ENCODE results near the gene CBX2. TPM values are rescaled to one million over a fixed set of nuclear protein-coding genes. Genes with fewer than 3 reads are reported as not detected.

Gene CBX2
- total RNA-seq, 1 experiment from 2014 or later, result 28.3 TPM

- H2AFZ ChIP-seq (ENCODE audit: low read depth, low read length, poor library complexity, severe bottlenecking), result no peak overlapping the region
- H4K20me1 ChIP-seq (ENCODE audit: insufficient read depth), result no peaks in the 10 kb centered on the region
- no peak for DNase-seq (ENCODE audit: low read depth, low spot score)
- H3K27ac ChIP-seq (ENCODE audit: low read depth, low read length), result no peak overlapping the region
- H3K9me2 ChIP-seq (ENCODE audit: insufficient read depth), result no peaks in the 10 kb centered on the region
- TF ChIP-seq EGR1 (IDR thresholded peaks at IDR 0.05; ENCODE audit: low read depth) (no peak), POLR2AphosphoS5 (IDR thresholded peaks at IDR 0.05; ENCODE audit: low read depth, low read length) (no peak), RAD21 (IDR thresholded peaks at IDR 0.05; ENCODE audit: low read depth) (no peak), CTCF (IDR thresholded peaks at IDR 0.05 in 2 of 3, conservative IDR thresholded peaks at IDR 0.05 in 1 of 3; ENCODE audit: borderline replicate concordance in 1 of 3, insufficient read depth in 1 of 3, low read depth in 2 of 3, low read length in 2 of 3) (no peak), ZNF274 (IDR thresholded peaks at IDR 0.05; ENCODE audit: low read depth, low read length) (no peak), TCF7L2 (IDR thresholded peaks at IDR 0.05; ENCODE audit: borderline replicate concordance, extremely low read depth, insufficient read depth, insufficient read length) (no peak), CBX3 (IDR thresholded peaks at IDR 0.05; ENCODE audit: low read depth) (no peak)
- peaks cover under 1 to 13% of the 10 kb centered on the region in 2 experiments; a peak in 3 of 4 replicates for H3K4me1 ChIP-seq (ENCODE audit: control insufficient read depth in 1 of 2, insufficient read depth in 2 of 2, low read length in 2 of 2)
- ATAC-seq, result no peak
- ChIA-PET RAD21 (ENCODE audit: low non-redundant PET in 1 of 2, low total read pairs in 2 of 2, uncharacterized antibody in 2 of 2, unreplicated experiment in 2 of 2) (no interaction called here), POLR2A (no interaction called here), CTCF (no interaction called here)
- H3K36me3 ChIP-seq (ENCODE audit: control insufficient read depth in 1 of 2, insufficient read depth in 2 of 2, low read length in 2 of 2), result peaks cover 18 to 22% of the 10 kb centered on the region in 2 experiments; a peak in 3 of 4 replicates
- H3K9ac ChIP-seq (ENCODE audit: low read length), result no peak overlapping the region
- intact Hi-C loops (cut with micrococcal nuclease), result loop anchor here (5.0 kb wide), 1 partner anchor 188 kb away; no protein-coding TSS in a partner anchor
- BruUV-seq (replicated peaks), result no TSS peak
- peaks cover 5% of the 10 kb centered on the region; the same call in 1 of the 2 replicates for H3K79me2 ChIP-seq (ENCODE audit: insufficient read depth, low read length)
- H3K4me2 ChIP-seq (ENCODE audit: low read length), result no peak overlapping the region
- H3K9me3 ChIP-seq (ENCODE audit: control insufficient read depth in 1 of 2, insufficient read depth in 1 of 2, low read depth in 1 of 2, low read length in 2 of 2), result no peaks in the 10 kb centered on the region
- H3K4me3 ChIP-seq (replicated peaks in 1 of 2; ENCODE audit: low read depth in 1 of 2, low read length in 2 of 2), result no peak overlapping the region
- H3K27me3 ChIP-seq (ENCODE audit: insufficient read depth, low read length), result no peaks in the 10 kb centered on the region
Measured at GRCh38 chr17:79784353-79785016, 6.5 kb downstream of the CBX2 start.
